Liver (tissue), 9 donors: ENCODE results near the gene ANKRD13D. TPM values are rescaled to one million over a fixed set of nuclear protein-coding genes. Genes with fewer than 3 reads are reported as not detected.

Experiments used
- DNase-seq: peaks from one replicate; pipeline ENCODE4 v3.0.0-alpha.2; 2017; ENCODE audit warnings: low spot score
- H3K27ac ChIP-seq, 2 donors: one replicate each; pipeline ENCODE4 v1.7.0; 2013; ENCODE audit warnings: inconsistent platforms in 2 of 2, low read length in 2 of 2, control low read depth in 1 of 2, low read depth in 1 of 2, mild to moderate bottlenecking in 1 of 2
- H3K27me3 ChIP-seq, 4 donors: one replicate each; pipeline versions ENCODE4 v1.6.1 to v1.7.0; 2013; ENCODE audit warnings: low read length in 3 of 4, inconsistent platforms in 1 of 4, mild to moderate bottlenecking in 1 of 4, moderate library complexity in 1 of 4; ENCODE audit not compliant: control insufficient read depth in 4 of 4, insufficient read depth in 4 of 4
- H3K36me3 ChIP-seq, 4 donors: one replicate each; pipeline versions ENCODE4 v1.6.1 to v1.7.0; 2013; ENCODE audit warnings: low read length in 3 of 4, mild to moderate bottlenecking in 3 of 4, low read depth in 1 of 4, moderate library complexity in 1 of 4; ENCODE audit not compliant: control insufficient read depth in 4 of 4, insufficient read depth in 3 of 4
- H3K4me1 ChIP-seq, 4 donors: one replicate each; pipeline versions ENCODE4 v1.6.1 to v1.7.0; 2013; ENCODE audit warnings: low read length in 3 of 4, mild to moderate bottlenecking in 3 of 4, moderate library complexity in 1 of 4; ENCODE audit not compliant: control insufficient read depth in 4 of 4, insufficient read depth in 4 of 4
- H3K4me3 ChIP-seq, 3 donors: one replicate each; pipeline versions ENCODE4 v1.6.1 to v1.7.0; 2013; ENCODE audit warnings: low read length in 3 of 3, control low read depth in 1 of 3, low read depth in 1 of 3, mild to moderate bottlenecking in 1 of 3
- H3K9ac ChIP-seq, 2 donors: one replicate each; pipeline ENCODE4 v1.7.0; 2013; ENCODE audit warnings: low read length in 2 of 2, mild to moderate bottlenecking in 2 of 2, moderate library complexity in 2 of 2, control low read depth in 1 of 2, low read depth in 1 of 2
- H3K9me3 ChIP-seq, 4 donors: one replicate each; pipeline versions ENCODE4 v1.6.1 to v1.7.0; 2013; ENCODE audit warnings: low read length in 3 of 4; ENCODE audit not compliant: control insufficient read depth in 4 of 4
- CTCF ChIP-seq: fragments of 150-350 bp; IDR thresholded peaks from 2 replicates; pipeline ENCODE4 v1.5.1; 2017; ENCODE audit warnings: improper control_type of control experiment, low read depth, low read length; ENCODE audit not compliant: missing input control
- FOXA1 ChIP-seq: IDR thresholded peaks from 2 replicates; pipeline ENCODE4 v1.6.1; 2016; ENCODE audit warnings: antibody characterized with exemption
- FOXA2 ChIP-seq: IDR thresholded peaks from 2 replicates; pipeline ENCODE4 v1.6.1; 2016; ENCODE audit warnings: antibody characterized with exemption
- GABPA ChIP-seq, 2 donors: IDR thresholded peaks in 1 of 2; conservative IDR thresholded peaks in 1 of 2; 2 replicates each; pipeline ENCODE4 v1.6.1; 2016; ENCODE audit warnings: antibody characterized with exemption in 2 of 2, mild to moderate bottlenecking in 1 of 2, moderate library complexity in 1 of 2
- HNF4A ChIP-seq, 2 donors: conservative IDR thresholded peaks; 2 replicates each; pipeline ENCODE4 v1.6.1; 2016; ENCODE audit warnings: antibody characterized with exemption in 2 of 2, mild to moderate bottlenecking in 2 of 2
- RAD21 ChIP-seq, 2 donors: IDR thresholded peaks; 2 replicates each; pipeline ENCODE4 v1.6.1; 2016; ENCODE audit warnings: antibody characterized with exemption in 2 of 2, mild to moderate bottlenecking in 2 of 2
- RXRA ChIP-seq, 2 donors: IDR thresholded peaks; 2 replicates each; pipeline ENCODE4 v1.6.1; 2017 to 2018; ENCODE audit warnings: antibody characterized with exemption in 2 of 2, mild to moderate bottlenecking in 1 of 2
- TAF1 ChIP-seq: conservative IDR thresholded peaks from 2 replicates; pipeline ENCODE4 v1.6.1; 2016; ENCODE audit warnings: antibody characterized with exemption, mild to moderate bottlenecking
- YY1 ChIP-seq: IDR thresholded peaks from 2 replicates; pipeline ENCODE4 v1.6.1; 2016; ENCODE audit warnings: antibody characterized with exemption, mild to moderate bottlenecking
- ZBTB33 ChIP-seq: IDR thresholded peaks from 2 replicates; pipeline ENCODE4 v1.6.1; 2016; ENCODE audit warnings: antibody characterized with exemption
- WGBS: extraction: QIAGEN DNeasy Blood & Tissue Kit; methylation state at CpG from one replicate; pipeline ENCODE4 v1.1.7; 2013; 5-methylcytosine and 5-hydroxymethylcytosine counted together
- polyA plus RNA-seq, 2 donors: library from polyadenylated mRNA; stranded (reverse) in 1 of 2; unstranded in 1 of 2; fragments of 200-250 nt in 1 of 2; fragments of >200 nt in 1 of 2; fragmentation: Nextera tagmentation in 1 of 2; extraction: Ambion mirVana in 1 of 2; gene quantifications; one replicate each; pipeline versions ENCODE4 v1.2.1 to v1.2.3, GENCODE V29; 2013 to 2015
- total RNA-seq, 2 donors: library from RNA; depleted of rRNA; stranded (reverse); fragments of >200 nt; gene quantifications; one replicate each; pipeline ENCODE4 v1.2.3, GENCODE V29; 2014
- TF ChIP-seq, protein P1 (sequence below): IDR thresholded peaks from 2 replicates; pipeline ENCODE4 v1.6.1; 2016; ENCODE audit warnings: antibody characterized with exemption, mild to moderate bottlenecking
- TF ChIP-seq, protein P2 (sequence below): IDR thresholded peaks from 2 replicates; pipeline ENCODE4 v1.6.1; 2016; ENCODE audit warnings: antibody characterized with exemption
- donor health status: healthy.
- donor health status: healthy.
- donor health status: healthy.
- donor health status: healthy.
- donor health status: healthy.

The ANKRD13D gene
- total and polyA plus RNA-seq, 4 donors = 5.5 to 15.0 (median 5.9) TPM

GRCh38 chr11:67308031-67308866, 19.1 kb downstream of the ANKRD13D start:
- Histone ChIP-seq H3K9me3 (no peaks in the 10 kb centered on the region), H3K36me3 (peaks cover 5 to 15% (median 6%) of the 10 kb centered on the region in 4 donors), H3K4me1 (peaks cover 6 to 13% (median 9%) of the 10 kb centered on the region in 4 donors), H3K27ac (no peak overlapping the region), H3K27me3 (no peaks in the 10 kb centered on the region), H3K4me3 (no peak overlapping the region), H3K9ac (no peak overlapping the region)
- 95% methylated on average over 20 of the region's 20 CpGs for WGBS
- no peak for DNase-seq
- TF ChIP-seq RXRA (IDR thresholded peaks at IDR 0.05) (no peak), YY1 (no peak), HNF4A (conservative IDR thresholded peaks at IDR 0.05) (no peak), CTCF (no peak)

DNA sequence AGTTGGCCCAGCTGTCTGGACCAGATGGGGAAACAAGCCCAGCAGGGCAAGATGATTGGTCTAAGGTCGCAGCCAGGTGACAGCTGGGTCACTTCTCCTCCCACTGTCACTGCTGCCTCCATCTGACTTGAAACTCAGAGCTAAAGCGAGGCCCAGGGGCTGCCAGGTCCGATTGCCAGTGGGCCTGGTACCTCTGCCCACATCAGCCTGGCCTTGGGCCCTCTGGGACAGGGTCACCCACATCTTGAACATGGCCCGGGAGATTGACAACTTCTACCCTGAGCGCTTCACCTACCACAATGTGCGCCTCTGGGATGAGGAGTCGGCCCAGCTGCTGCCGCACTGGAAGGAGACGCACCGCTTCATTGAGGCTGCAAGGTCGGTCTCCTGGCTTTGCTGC, 20.1 kb downstream of the ANKRD13D start:
- no peak overlapping the region for H3K27ac ChIP-seq
- DNase-seq = no peak
- H3K9me3 ChIP-seq = no peaks in the 10 kb centered on the region
- H3K4me3 ChIP-seq = no peak overlapping the region
- peaks cover 5 to 15% (median 6%) of the 10 kb centered on the region in 4 donors for H3K36me3 ChIP-seq
- H3K9ac ChIP-seq = no peak overlapping the region
- WGBS = 97% methylated on average over 11 of the region's 11 CpGs
- no peaks in the 10 kb centered on the region for H3K27me3 ChIP-seq
- H3K4me1 ChIP-seq = peaks cover 4 to 8% (median 6%) of the 10 kb centered on the region in 4 donors
- TF ChIP-seq GABPA (IDR thresholded peaks at IDR 0.05 in 1 of 2, conservative IDR thresholded peaks at IDR 0.05 in 1 of 2) (no peak), RXRA (IDR thresholded peaks at IDR 0.05) (no peak), YY1 (no peak), FOXA2 (no peak), FOXA1 (no peak), RAD21 (IDR thresholded peaks at IDR 0.05) (no peak), HNF4A (conservative IDR thresholded peaks at IDR 0.05) (no peak)
- TF ChIP-seq, protein P1, sequence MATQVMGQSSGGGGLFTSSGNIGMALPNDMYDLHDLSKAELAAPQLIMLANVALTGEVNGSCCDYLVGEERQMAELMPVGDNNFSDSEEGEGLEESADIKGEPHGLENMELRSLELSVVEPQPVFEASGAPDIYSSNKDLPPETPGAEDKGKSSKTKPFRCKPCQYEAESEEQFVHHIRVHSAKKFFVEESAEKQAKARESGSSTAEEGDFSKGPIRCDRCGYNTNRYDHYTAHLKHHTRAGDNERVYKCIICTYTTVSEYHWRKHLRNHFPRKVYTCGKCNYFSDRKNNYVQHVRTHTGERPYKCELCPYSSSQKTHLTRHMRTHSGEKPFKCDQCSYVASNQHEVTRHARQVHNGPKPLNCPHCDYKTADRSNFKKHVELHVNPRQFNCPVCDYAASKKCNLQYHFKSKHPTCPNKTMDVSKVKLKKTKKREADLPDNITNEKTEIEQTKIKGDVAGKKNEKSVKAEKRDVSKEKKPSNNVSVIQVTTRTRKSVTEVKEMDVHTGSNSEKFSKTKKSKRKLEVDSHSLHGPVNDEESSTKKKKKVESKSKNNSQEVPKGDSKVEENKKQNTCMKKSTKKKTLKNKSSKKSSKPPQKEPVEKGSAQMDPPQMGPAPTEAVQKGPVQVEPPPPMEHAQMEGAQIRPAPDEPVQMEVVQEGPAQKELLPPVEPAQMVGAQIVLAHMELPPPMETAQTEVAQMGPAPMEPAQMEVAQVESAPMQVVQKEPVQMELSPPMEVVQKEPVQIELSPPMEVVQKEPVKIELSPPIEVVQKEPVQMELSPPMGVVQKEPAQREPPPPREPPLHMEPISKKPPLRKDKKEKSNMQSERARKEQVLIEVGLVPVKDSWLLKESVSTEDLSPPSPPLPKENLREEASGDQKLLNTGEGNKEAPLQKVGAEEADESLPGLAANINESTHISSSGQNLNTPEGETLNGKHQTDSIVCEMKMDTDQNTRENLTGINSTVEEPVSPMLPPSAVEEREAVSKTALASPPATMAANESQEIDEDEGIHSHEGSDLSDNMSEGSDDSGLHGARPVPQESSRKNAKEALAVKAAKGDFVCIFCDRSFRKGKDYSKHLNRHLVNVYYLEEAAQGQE = no peak
- TF ChIP-seq, protein P2, sequence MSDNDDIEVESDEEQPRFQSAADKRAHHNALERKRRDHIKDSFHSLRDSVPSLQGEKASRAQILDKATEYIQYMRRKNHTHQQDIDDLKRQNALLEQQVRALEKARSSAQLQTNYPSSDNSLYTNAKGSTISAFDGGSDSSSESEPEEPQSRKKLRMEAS = no peak

DNA sequence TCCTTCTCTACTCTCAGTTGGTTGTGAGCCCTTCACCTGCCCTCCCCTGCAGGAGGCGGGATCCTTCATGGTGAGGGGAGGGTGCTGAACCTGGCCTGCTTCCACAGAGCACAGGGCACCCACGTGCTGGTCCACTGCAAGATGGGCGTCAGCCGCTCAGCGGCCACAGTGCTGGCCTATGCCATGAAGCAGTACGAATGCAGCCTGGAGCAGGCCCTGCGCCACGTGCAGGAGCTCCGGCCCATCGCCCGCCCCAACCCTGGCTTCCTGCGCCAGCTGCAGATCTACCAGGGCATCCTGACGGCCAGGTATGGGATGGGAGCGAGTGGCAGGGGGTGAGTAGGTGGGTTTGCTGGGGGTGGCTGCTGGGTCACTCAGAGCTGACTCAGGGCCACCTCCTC, 20.6 kb downstream of the ANKRD13D start:
- no peak for DNase-seq
- Histone ChIP-seq H3K9me3 (no peaks in the 10 kb centered on the region), H3K9ac (no peak overlapping the region), H3K4me3 (no peak overlapping the region), H3K4me1 (peaks cover 0 to 3% (median under 1%) of the 10 kb centered on the region in 4 donors), H3K27me3 (no peaks in the 10 kb centered on the region), H3K27ac (no peak overlapping the region), H3K36me3 (peaks cover 5 to 15% (median 6%) of the 10 kb centered on the region in 4 donors)
- no peak for TF ChIP-seq RXRA (IDR thresholded peaks at IDR 0.05)
- TF ChIP-seq HNF4A (conservative IDR thresholded peaks at IDR 0.05) = no peak
- no peak for TF ChIP-seq FOXA2
- no peak for TF ChIP-seq TAF1
- TF ChIP-seq, protein P2 = no peak
- TF ChIP-seq ZBTB33 = no peak
- WGBS = 93% methylated on average over 14 of the region's 14 CpGs
